GM23338 (cell line): ENCODE results near the gene TNK2. TPM values are rescaled to one million over a fixed set of nuclear protein-coding genes. Genes with fewer than 3 reads are reported as not detected.

Source experiments
- ATAC-seq: fragments of 200-7000 bp; cut with Tn5 transposase; 3 replicates; pipeline ENCODE4 v1.9.1; 2020
- DNase-seq: peaks from one replicate; pipeline ENCODE4 v3.0.0-alpha.2; 2015; ENCODE audit warnings: low spot score
- H2AFZ ChIP-seq: fragments of 200-600 bp; sonication (generic); 2 replicates; pipeline ENCODE4 v1.8.0; 2016; ENCODE audit warnings: antibody characterized with exemption, mild to moderate bottlenecking, moderate library complexity
- H3F3A ChIP-seq: fragments of 200-600 bp; sonication (generic); replicated peaks from 2 replicates; pipeline ENCODE4 v1.8.0; 2017; ENCODE audit warnings: antibody characterized with exemption, mixed run types, low read depth
- H3K27ac ChIP-seq: fragments of 200-600 bp; sonication (generic); 2 replicates; pipeline ENCODE4 v1.6.1; 2016; ENCODE audit warnings: low read depth
- H3K27me3 ChIP-seq: fragments of 200-600 bp; sonication (generic); 2 replicates; pipeline ENCODE4 v1.8.0; 2016; ENCODE audit warnings: mild to moderate bottlenecking, mixed run types, moderate library complexity; ENCODE audit not compliant: insufficient read depth
- H3K36me3 ChIP-seq: fragments of 200-600 bp; sonication (generic); 2 replicates; pipeline ENCODE4 v1.8.0; 2016; ENCODE audit warnings: mild to moderate bottlenecking; ENCODE audit not compliant: insufficient read depth
- H3K4me1 ChIP-seq: fragments of 200-600 bp; sonication (generic); 2 replicates; pipeline ENCODE4 v1.8.0; 2016; ENCODE audit warnings: mild to moderate bottlenecking, moderate library complexity; ENCODE audit not compliant: insufficient read depth
- H3K4me2 ChIP-seq: fragments of 200-600 bp; sonication (generic); 2 replicates; pipeline ENCODE4 v1.7.1; 2017; ENCODE audit warnings: mixed run types
- H3K4me3 ChIP-seq: fragments of 200-600 bp; sonication (generic); 2 replicates; pipeline ENCODE4 v1.6.1; 2016; ENCODE audit warnings: mixed run types
- H3K79me2 ChIP-seq: fragments of 200-600 bp; sonication (generic); replicated peaks from 2 replicates; pipeline ENCODE4 v1.8.0; 2017; ENCODE audit warnings: mild to moderate bottlenecking; ENCODE audit not compliant: insufficient read depth
- H3K9me2 ChIP-seq: fragments of 200-600 bp; sonication (generic); 2 replicates; pipeline ENCODE4 v1.8.0; 2017; ENCODE audit not compliant: insufficient read depth
- H4K20me1 ChIP-seq: fragments of 200-600 bp; sonication (generic); replicated peaks from 2 replicates; pipeline ENCODE4 v1.8.0; 2017; ENCODE audit warnings: mild to moderate bottlenecking; ENCODE audit not compliant: insufficient read depth
- H3K27ac Mint-ChIP-seq: 2 replicates; pipeline ENCODE4 v1.8.0; 2020; ENCODE audit warnings: inconsistent platforms, mild to moderate bottlenecking, moderate library complexity, mixed read lengths
- H3K27me3 Mint-ChIP-seq: 3 replicates; pipeline ENCODE4 v1.8.0; 2022; ENCODE audit warnings: low read depth, mild to moderate bottlenecking, moderate library complexity, mixed read lengths, inconsistent platforms; ENCODE audit not compliant: insufficient read depth, poor library complexity
- H3K36me3 Mint-ChIP-seq: 3 replicates; pipeline ENCODE4 v1.8.0; 2021; ENCODE audit warnings: low read depth, mild to moderate bottlenecking, inconsistent platforms, moderate library complexity, mixed read lengths
- H3K4me1 Mint-ChIP-seq: 3 replicates; pipeline ENCODE4 v1.8.0; 2020; ENCODE audit warnings: mild to moderate bottlenecking, inconsistent platforms, mixed read lengths
- H3K4me3 Mint-ChIP-seq: 3 replicates; pipeline ENCODE4 v1.8.0; 2021; ENCODE audit warnings: moderate library complexity, mild to moderate bottlenecking, inconsistent platforms, mixed read lengths
- H3K9me3 Mint-ChIP-seq: 3 replicates; pipeline ENCODE4 v1.8.0; 2020; ENCODE audit warnings: moderate library complexity, mild to moderate bottlenecking, inconsistent platforms, mixed read lengths
- CREB1 ChIP-seq: fragments of 250-450 bp; sonication (Bioruptor Pico); IDR thresholded peaks from 2 replicates; pipeline ENCODE4 v1.5.0; 2020; ENCODE audit warnings: low read depth, mild to moderate bottlenecking, moderate library complexity
- CTCF ChIP-seq, 2 experiments: fragments of 200-600 bp in 1 of 2; sonication (generic) in 1 of 2; conservative IDR thresholded peaks; 2 replicates each; pipeline versions ENCODE4 v1.5.1 to v1.6.1; 2016 to 2017; ENCODE audit warnings: antibody characterized with exemption in 2 of 2, low read depth in 2 of 2, mild to moderate bottlenecking in 2 of 2, moderate library complexity in 1 of 2
- ETS1 ChIP-seq: IDR thresholded peaks from 2 replicates; pipeline ENCODE4 v1.6.1; 2016; ENCODE audit warnings: antibody characterized with exemption
- EZH2 ChIP-seq: fragments of 200-600 bp; sonication (generic); IDR thresholded peaks from one replicate; pipeline ENCODE4 v1.8.0; 2017; ENCODE audit warnings: antibody characterized with exemption, mild to moderate bottlenecking, low read depth; ENCODE audit not compliant: unreplicated experiment
- EZH2phosphoT487 ChIP-seq: fragments of 200-600 bp; sonication (generic); IDR thresholded peaks from one replicate; pipeline ENCODE4 v1.8.1; 2018; ENCODE audit warnings: antibody characterized with exemption; ENCODE audit not compliant: unreplicated experiment
- JUNB ChIP-seq: IDR thresholded peaks from one replicate; pipeline ENCODE4 v1.6.1; 2016; ENCODE audit warnings: antibody characterized with exemption; ENCODE audit not compliant: unreplicated experiment
- POLR2AphosphoS5 ChIP-seq: IDR thresholded peaks from 2 replicates; pipeline ENCODE4 v1.6.1; 2016; ENCODE audit warnings: antibody characterized with exemption, low read depth
- REST ChIP-seq: IDR thresholded peaks from one replicate; pipeline ENCODE4 v1.6.1; 2018; ENCODE audit warnings: antibody characterized with exemption; ENCODE audit not compliant: unreplicated experiment
- ZNF114 ChIP-seq: fragments of 250-450 bp; sonication (Bioruptor Pico); IDR thresholded peaks from 2 replicates; pipeline ENCODE4 v1.5.0; 2020; ENCODE audit warnings: mild to moderate bottlenecking, moderate library complexity
- ZNF331 ChIP-seq: fragments of 250-450 bp; sonication (Bioruptor Pico); IDR thresholded peaks from 2 replicates; pipeline ENCODE4 v1.5.0; 2020; ENCODE audit warnings: low read depth, mild to moderate bottlenecking, moderate library complexity
- polyA plus RNA-seq: library from polyadenylated mRNA; unstranded; fragments of >200 nt; fragmentation: Nextera tagmentation; extraction: Ambion mirVana; gene quantifications from 2 replicates; pipeline ENCODE4 v1.2.1, GENCODE V29; 2016
- total RNA-seq: library from RNA; depleted of rRNA; stranded (reverse); fragments of >200 nt; shearing (Covaris generic); gene quantifications from 2 replicates; pipeline ENCODE4 v1.2.3, GENCODE V29; 2014

The TNK2 gene
- total and polyA plus RNA-seq, 2 experiments from 2014 or later, result 10.0 to 22.5 TPM

- TF ChIP-seq ETS1 (no peak), POLR2AphosphoS5 (no peak), CREB1 (CRISPR knock-in tag) (no peak)
Observed at GRCh38 chr3:195910499-195910845, 2.1 kb upstream of the TNK2 start (continued).

GRCh38 chr3:195909644-195910498 lies 1.5 kb upstream of the TNK2 start:
- peak; percentile 82 for DNase-seq
- peaks cover 5% of the 10 kb centered on the region; the same call in 1 of the 2 replicates for H3K27me3 ChIP-seq
- Mint-ChIP-seq H3K4me3 (peak overlapping the region; percentile 80), H3K27ac (no peak overlapping the region), H3K9me3 (no peaks in the 10 kb centered on the region), H3K4me1 (peaks cover 38% of the 10 kb centered on the region), H3K36me3 (no peaks in the 10 kb centered on the region), H3K27me3 (peaks cover 26% of the 10 kb centered on the region)
- H3K4me2 ChIP-seq, result peak overlapping the region; percentile 90
- H3K4me1 ChIP-seq, result peaks cover 28% of the 10 kb centered on the region
- peak overlapping the region; percentile 99 for H2AFZ ChIP-seq
- 0 out of 2 replicates have a peak, but pooled peaks have one; percentile 7 for TF ChIP-seq CREB1 (CRISPR knock-in tag)
- no peak for TF ChIP-seq JUNB
- TF ChIP-seq EZH2, result no peak
- TF ChIP-seq ZNF114, result no peak
- no peak for TF ChIP-seq ETS1
- no peak for TF ChIP-seq CTCF (conservative IDR thresholded peaks at IDR 0.05; ENCODE audit: low read depth in 2 of 2)
- TF ChIP-seq REST, result peak; percentile 4
- no peak for TF ChIP-seq EZH2phosphoT487
- TF ChIP-seq ZNF331, result no peak
- TF ChIP-seq POLR2AphosphoS5, result peak; percentile 77
- H3K27ac ChIP-seq, result peak overlapping the region; percentile 78; the same call in 1 of the 2 replicates
- peak overlapping the region; percentile 86 for H3K4me3 ChIP-seq
- H3K9me2 ChIP-seq, result no peaks in the 10 kb centered on the region
- peaks cover 20% of the 10 kb centered on the region for H4K20me1 ChIP-seq
- no peaks in the 10 kb centered on the region for H3K36me3 ChIP-seq
- H3F3A ChIP-seq, result peaks cover 17% of the 10 kb centered on the region
- H3K79me2 ChIP-seq, result peaks cover 35% of the 10 kb centered on the region
- peak; percentile 54 for ATAC-seq
